GM19238 (cell line): ENCODE data around the gene KIF6.
"Not testable (repeated sequence)": the region's sequence is repeated elsewhere in the genome, so short reads cannot be mapped to it uniquely, and the experiment has no call there.

ENCODE experiments used
- DNase-seq: peaks from one replicate; pipeline ENCODE4 v3.0.0; 2011; ENCODE audit warnings: low spot score; ENCODE audit not compliant: insufficient read length

KIF6 gene

GRCh38 chr6:39296745-39297640 lies 428.2 kb downstream of the KIF6 start:
- no peak for DNase-seq

- DNase-seq: no peak
Observed at GRCh38 chr6:39295611-39296011, 429.6 kb downstream of the KIF6 start.

- DNase-seq: no peak
Observed at GRCh38 chr6:39294899-39295298, 430.3 kb downstream of the KIF6 start.

- no peak for DNase-seq
Observed at GRCh38 chr6:39294133-39294532, 431.1 kb downstream of the KIF6 start.

GRCh38 chr6:39292637-39293036 lies 432.6 kb downstream of the KIF6 start:
- DNase-seq: no peak

- DNase-seq: no peak
Observed at GRCh38 chr6:39289490-39289889, 435.7 kb downstream of the KIF6 start.

GRCh38 chr6:39287601-39288000 lies 437.6 kb downstream of the KIF6 start:
- DNase-seq: no peak

- DNase-seq: not testable (repeated sequence)
Observed at GRCh38 chr6:39286596-39286995, 438.6 kb downstream of the KIF6 start.

- DNase-seq: no peak
Observed at GRCh38 chr6:39282774-39283173, 442.4 kb downstream of the KIF6 start.

- DNase-seq: no peak
Observed at GRCh38 chr6:39281312-39281980, 443.8 kb downstream of the KIF6 start.

- DNase-seq: no peak
Observed at GRCh38 chr6:39280247-39280731, 444.9 kb downstream of the KIF6 start.
